IMR-90 (cell line): ENCODE data around the gene KLRF1. TPM values are rescaled to one million over a fixed set of nuclear protein-coding genes. Genes with fewer than 3 reads are reported as not detected.

Experiments
- ATAC-seq: fragments of 200-7000 bp; cut with Tn5 transposase; 2 replicates; pipeline ENCODE4 v1.9.1; 2020; ENCODE audit warnings: low read depth, mild to moderate bottlenecking, moderate library complexity
- BruUV-seq: library from RNA; stranded (reverse); fragments of 400-500 nt; replicated peaks from 2 replicates; lab custom pipeline; 2021; lab: Mats Ljungman, UMichigan
- CTCF ChIA-PET: fragments of 300-600 bp; formaldehyde crosslinking; extraction: SDS; loops from one replicate; lab custom pipeline; 2021; ENCODE audit warnings: antibody characterized with exemption; lab: Yijun Ruan, JAX
- POLR2A ChIA-PET: fragments of 300-600 bp; sonication (Branson Sonifier 250); formaldehyde crosslinking; loops from one replicate; lab custom pipeline; 2022; ENCODE audit warnings: antibody characterized with exemption; ENCODE audit not compliant: unreplicated experiment; lab: Charles Lee
- DNase-seq: peaks from one replicate; pipeline ENCODE4 v3.0.0; 2013
- H2AFZ ChIP-seq: replicated peaks from 2 replicates; pipeline ENCODE3; 2013; ENCODE audit warnings: low read length, mild to moderate bottlenecking; ENCODE audit not compliant: poor library complexity
- H2AK5ac ChIP-seq: 2 replicates; pipeline ENCODE4 v1.6.1; 2013; ENCODE audit warnings: low read depth, low read length, inconsistent platforms
- H2AK9ac ChIP-seq: replicated peaks from 2 replicates; pipeline ENCODE3; 2013; ENCODE audit warnings: mild to moderate bottlenecking, low read depth, low read length, moderate library complexity; ENCODE audit not compliant: poor library complexity
- H2BK120ac ChIP-seq: 2 replicates; pipeline ENCODE4 v1.6.1; 2013; ENCODE audit warnings: low read depth, low read length, inconsistent platforms
- H2BK15ac ChIP-seq: 3 replicates; pipeline ENCODE4 v1.6.1; 2013; ENCODE audit warnings: low read depth, low read length, inconsistent platforms
- H2BK20ac ChIP-seq: 2 replicates; pipeline ENCODE4 v1.6.1; 2013; ENCODE audit warnings: low read depth, mild to moderate bottlenecking, inconsistent platforms, low read length, moderate library complexity
- H2BK5ac ChIP-seq: 2 replicates; pipeline ENCODE4 v1.6.1; 2013; ENCODE audit warnings: mild to moderate bottlenecking, low read depth, low read length, inconsistent platforms; ENCODE audit not compliant: poor library complexity, severe bottlenecking
- H3K14ac ChIP-seq: replicated peaks from 2 replicates; pipeline ENCODE4 v1.6.1; 2013; ENCODE audit warnings: low read depth, low read length, inconsistent platforms
- H3K18ac ChIP-seq: 2 replicates; pipeline ENCODE4 v1.6.1; 2013; ENCODE audit warnings: low read depth, low read length, control low read depth
- H3K23ac ChIP-seq: 2 replicates; pipeline ENCODE4 v1.6.1; 2013; ENCODE audit warnings: low read depth, low read length, inconsistent platforms
- H3K27ac ChIP-seq: 2 replicates; pipeline ENCODE4 v1.5.1; 2013; ENCODE audit warnings: mild to moderate bottlenecking, control low read depth, low read length; ENCODE audit not compliant: insufficient read depth
- H3K27me3 ChIP-seq: 2 replicates; pipeline ENCODE4 v1.6.1; 2013; ENCODE audit warnings: low read length; ENCODE audit not compliant: control insufficient read depth, insufficient read depth
- H3K36me3 ChIP-seq: 2 replicates; pipeline ENCODE4 v1.6.1; 2013; ENCODE audit warnings: low read length, mixed read lengths; ENCODE audit not compliant: control insufficient read depth, insufficient read depth
- H3K4ac ChIP-seq: 2 replicates; pipeline ENCODE4 v1.6.1; 2013; ENCODE audit warnings: low read depth, low read length, inconsistent platforms
- H3K4me1 ChIP-seq: 2 replicates; pipeline ENCODE4 v1.6.1; 2013; ENCODE audit warnings: low read length, mixed read lengths; ENCODE audit not compliant: control insufficient read depth, insufficient read depth
- H3K4me2 ChIP-seq: 2 replicates; pipeline ENCODE4 v1.6.1; 2013; ENCODE audit warnings: low read depth, mild to moderate bottlenecking, control low read depth, low read length, moderate library complexity
- H3K4me3 ChIP-seq: 2 replicates; pipeline ENCODE4 v1.5.1; 2013; ENCODE audit warnings: low read depth, mild to moderate bottlenecking, control low read depth, low read length, moderate library complexity; ENCODE audit not compliant: insufficient read depth
- H3K56ac ChIP-seq: 2 replicates; pipeline ENCODE4 v1.6.1; 2013; ENCODE audit warnings: low read length, inconsistent platforms; ENCODE audit not compliant: insufficient read depth; ENCODE audit errors: extremely low read depth
- H3K79me1 ChIP-seq, 2 experiments: 2 replicates each; pipeline ENCODE4 v1.6.1; 2013; ENCODE audit warnings: low read length in 2 of 2, inconsistent platforms in 1 of 2, low read depth in 1 of 2
- H3K9ac ChIP-seq: 2 replicates; pipeline ENCODE4 v1.6.1; 2013; ENCODE audit warnings: low read depth, low read length, control low read depth
- H3K9me1 ChIP-seq: 2 replicates; pipeline ENCODE4 v1.6.1; 2013; ENCODE audit warnings: low read length, inconsistent platforms; ENCODE audit not compliant: insufficient read depth
- H3K9me3 ChIP-seq: 2 replicates; pipeline ENCODE4 v1.6.1; 2013; ENCODE audit warnings: low read length; ENCODE audit not compliant: control insufficient read depth, insufficient read depth
- H4K20me1 ChIP-seq: 2 replicates; pipeline ENCODE4 v1.6.1; 2013; ENCODE audit warnings: low read length, inconsistent platforms; ENCODE audit not compliant: insufficient read depth
- H4K5ac ChIP-seq: 2 replicates; pipeline ENCODE4 v1.6.1; 2013; ENCODE audit warnings: mild to moderate bottlenecking, low read depth, low read length, control low read depth
- H4K8ac ChIP-seq, 2 experiments: 2 replicates each; pipeline ENCODE4 v1.6.1; 2013; ENCODE audit warnings: low read depth in 2 of 2, low read length in 2 of 2, control low read depth in 1 of 2, inconsistent platforms in 1 of 2
- H4K91ac ChIP-seq: 2 replicates; pipeline ENCODE4 v1.6.1; 2013; ENCODE audit warnings: low read depth, low read length, inconsistent platforms; ENCODE audit not compliant: insufficient read depth
- CHD1 ChIP-seq: IDR thresholded peaks from 2 replicates; pipeline ENCODE4 v1.6.1; 2012; ENCODE audit warnings: low read depth, low read length, improper control_type of control experiment
- CTCF ChIP-seq: conservative IDR thresholded peaks from 2 replicates; pipeline ENCODE4 v1.5.1; 2012; ENCODE audit warnings: mild to moderate bottlenecking, low read depth, low read length, improper control_type of control experiment
- MAFK ChIP-seq: IDR thresholded peaks from 2 replicates; pipeline ENCODE4 v1.6.1; 2012; ENCODE audit warnings: low read depth, low read length, improper control_type of control experiment
- MAZ ChIP-seq: IDR thresholded peaks from 2 replicates; pipeline ENCODE4 v1.6.1; 2012; ENCODE audit warnings: low read depth, mild to moderate bottlenecking, low read length, improper control_type of control experiment, moderate library complexity, borderline replicate concordance
- MXI1 ChIP-seq: IDR thresholded peaks from 2 replicates; pipeline ENCODE4 v1.6.1; 2012; ENCODE audit warnings: low read depth, mild to moderate bottlenecking, low read length, moderate library complexity, borderline replicate concordance
- RCOR1 ChIP-seq: IDR thresholded peaks from 2 replicates; pipeline ENCODE4 v1.6.1; 2012; ENCODE audit warnings: mild to moderate bottlenecking, low read length, improper control_type of control experiment; ENCODE audit not compliant: insufficient replicate concordance
- RFX5 ChIP-seq: IDR thresholded peaks from 2 replicates; pipeline ENCODE4 v1.8.0; 2012; ENCODE audit warnings: low read depth, mild to moderate bottlenecking, low read length, moderate library complexity
- WGBS, 2 experiments: methylation state at CpG; one replicate each; pipeline versions ENCODE4 v1.1.5 to v1.1.7; 2013; ENCODE audit warnings: missing lambda C conversion rate in 2 of 2; ENCODE audit not compliant: insufficient read length in 1 of 2; ENCODE audit errors: extremely low coverage in 2 of 2; 5-methylcytosine and 5-hydroxymethylcytosine counted together
- dilution Hi-C: fragments of 300-500 bp; cut with HindIII; formaldehyde crosslinking; loops from one replicate; pipeline ENCODE4 v1.14.3; 2018; ENCODE audit warnings: low sequenced_read_pairs; ENCODE audit not compliant: unreplicated experiment
- in situ Hi-C: fragments of 300-500 bp; cut with MboI; formaldehyde crosslinking; loops from 3 replicates; pipeline ENCODE4 v1.14.3; 2019; ENCODE audit warnings: low sequenced_read_pairs, inconsistent platforms, mixed read lengths
- intact Hi-C: fragments of 100-400 bp; cut with micrococcal nuclease; formaldehyde crosslinking; loops from 2 replicates; pipeline ENCODE4 v1.10.0; 2022
- polyA plus RNA-seq, 3 experiments: library from polyadenylated mRNA; depleted of rRNA; stranded (reverse); fragments of >200 nt; gene quantifications; 2 replicates each; pipeline ENCODE4 v1.2.3, GENCODE V29; 2012; ENCODE audit warnings: low replicate concordance in 1 of 3
- total RNA-seq: library from RNA; depleted of rRNA; stranded (reverse); fragments of >200 nt; gene quantifications from 2 replicates; pipeline ENCODE4 v1.2.3, GENCODE V29; 2012
- TF ChIP-seq, protein P1 (sequence below): fragments of 150-350 bp; IDR thresholded peaks from 2 replicates; pipeline ENCODE4 v1.6.1; 2017; ENCODE audit warnings: mild to moderate bottlenecking, antibody characterized with exemption, low read length, low read depth

Gene KLRF1
- total and polyA plus RNA-seq, 2 of the 4 experiments (the other 2 are of a cell fraction): not detected

GRCh38 chr12:9881246-9881645 is 54.0 kb downstream of the KLRF1 start, which contains the start of gene KLRF2:
TSS of gene KLRF2 (plus strand) at chr12:9881489. CDS start at chr12:9881596, 107 bp downstream.
- peaks cover 2% of the 10 kb centered on the region; the same call in 1 of the 2 replicates for H3K4me1 ChIP-seq
- H3K36me3 ChIP-seq: no peaks in the 10 kb centered on the region
- no peak within 1 kb of the TSS for H3K4ac ChIP-seq
- no peaks in the 10 kb centered on the region for H3K79me1 ChIP-seq
- H3K14ac ChIP-seq: no peak within 1 kb of the TSS
- no peak within 1 kb of the TSS for H2BK15ac ChIP-seq
- ChIA-PET CTCF (no interaction called here), POLR2A (no interaction called here)
- no peak within 1 kb of the TSS for H3K4me3 ChIP-seq
- no peak within 1 kb of the TSS for H2AK9ac ChIP-seq
- H3K56ac ChIP-seq: no peak within 1 kb of the TSS
- no peak within 1 kb of the TSS for H3K27ac ChIP-seq
- no peaks in the 10 kb centered on the region for H3K9me1 ChIP-seq
- H3K9ac ChIP-seq: no peak within 1 kb of the TSS
- no peak for DNase-seq
- H3K4me2 ChIP-seq: no peak within 1 kb of the TSS
- H4K8ac ChIP-seq: no peak within 1 kb of the TSS
- no peak within 1 kb of the TSS for H2AK5ac ChIP-seq
- H2BK120ac ChIP-seq: no peak within 1 kb of the TSS
- H4K5ac ChIP-seq: no peak within 1 kb of the TSS
- in situ Hi-C loops: no loop called here
- no peaks in the 10 kb centered on the region for H4K20me1 ChIP-seq
- H3K9me3 ChIP-seq: no peaks in the 10 kb centered on the region
- TF ChIP-seq RFX5 (no peak), MXI1 (no peak), CHD1 (no peak), MAZ (no peak), MAFK (no peak), CTCF (no peak), RCOR1 (no peak)
- TF ChIP-seq, protein P1, sequence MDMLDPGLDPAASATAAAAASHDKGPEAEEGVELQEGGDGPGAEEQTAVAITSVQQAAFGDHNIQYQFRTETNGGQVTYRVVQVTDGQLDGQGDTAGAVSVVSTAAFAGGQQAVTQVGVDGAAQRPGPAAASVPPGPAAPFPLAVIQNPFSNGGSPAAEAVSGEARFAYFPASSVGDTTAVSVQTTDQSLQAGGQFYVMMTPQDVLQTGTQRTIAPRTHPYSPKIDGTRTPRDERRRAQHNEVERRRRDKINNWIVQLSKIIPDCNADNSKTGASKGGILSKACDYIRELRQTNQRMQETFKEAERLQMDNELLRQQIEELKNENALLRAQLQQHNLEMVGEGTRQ: no peak
- ATAC-seq: no peak
- no peak within 1 kb of the TSS for H2AFZ ChIP-seq
- no peaks in the 10 kb centered on the region; the same call in 1 of the 2 replicates for H3K27me3 ChIP-seq
- intact Hi-C loops: no loop called here
- H3K23ac ChIP-seq: no peak within 1 kb of the TSS
- no peak within 1 kb of the TSS for H4K91ac ChIP-seq
- BruUV-seq: no TSS peak
- no peak within 1 kb of the TSS for H2BK5ac ChIP-seq
- no peak within 1 kb of the TSS for H2BK20ac ChIP-seq
- dilution Hi-C loops: no loop called here
- H3K18ac ChIP-seq: no peak within 1 kb of the TSS
- WGBS, 2 experiments: no CpG with 5 or more reads among the region's 3 CpGs
